Measurements from ENCODE around the gene CSRNP3.

DNA sequence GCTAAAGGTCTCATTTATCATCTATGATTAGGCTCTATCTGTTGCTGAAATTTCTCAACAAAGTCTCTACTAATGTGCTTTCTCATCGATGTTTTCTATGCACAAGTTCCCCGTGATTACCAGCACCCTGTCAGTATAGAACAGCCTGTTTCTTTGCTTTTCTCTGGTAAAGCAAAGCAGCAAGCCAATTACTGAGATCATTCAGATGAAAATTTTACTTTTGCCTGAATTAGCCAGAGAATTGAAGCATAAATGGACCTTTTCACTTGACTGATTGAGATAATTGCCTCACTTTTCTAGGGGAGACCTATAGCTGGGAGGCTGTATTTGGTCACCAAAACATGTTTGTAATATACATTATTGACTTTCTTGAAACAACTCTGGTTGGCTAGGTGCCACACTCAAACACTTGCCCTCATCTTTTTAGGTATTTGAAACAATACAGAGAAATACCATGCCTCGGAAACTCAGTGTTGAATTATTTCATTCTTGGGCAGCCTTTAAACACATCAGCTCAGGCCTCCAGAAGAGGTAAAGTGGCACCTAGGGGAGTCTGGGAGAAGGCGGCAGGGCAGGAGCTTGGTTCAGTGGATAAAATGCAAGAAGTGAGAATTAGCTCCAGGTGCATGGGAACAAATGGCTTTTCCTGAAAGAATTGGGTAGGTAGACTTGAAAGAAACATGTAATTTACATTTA, 228.4 kb downstream of the CSRNP3 start:
- TF ChIP-seq CTCF (IDR thresholded peaks at IDR 0.05), result no peak
- no peak for TF ChIP-seq EP300 (IDR thresholded peaks at IDR 0.05)
- no peak for TF ChIP-seq POLR2A (IDR thresholded peaks at IDR 0.05)

Data from ovary (tissue), 3 donors.